Hematopoietic multipotent progenitor cell treated with erythropoietin and hydrocortisone succinate and interleukin-3 and kit ligand, for 4 days (in vitro differentiated cells): ENCODE measurements around the gene CUTA.
A peak's percentile ranks its signal among the peaks of the same experiment; 100 is the strongest.

ENCODE experiments used
- DNase-seq: peaks from one replicate; pipeline ENCODE4 v3.0.0-alpha.2; 2015

Gene CUTA

GRCh38 chr6:33420491-33421343 is 2.8 kb upstream of the CUTA start:
- peak; percentile 71 for DNase-seq

GRCh38 chr6:33419580-33420490 is 1.9 kb upstream of the CUTA start, which contains the start of gene SYNGAP1:
Gene SYNGAP1 (plus strand): TSS chr6:33420065. CDS start chr6:33420265, 200 bp downstream.
- peak; percentile 77 for DNase-seq

- no peak for DNase-seq
Measured at GRCh38 chr6:33418690-33419291, 884 bp upstream of the CUTA start.

- DNase-seq: no peak
Measured at GRCh38 chr6:33417128-33417902, 592 bp downstream of the CUTA start.

GRCh38 chr6:33416386-33417127 is 1.4 kb downstream of the CUTA start:
- DNase-seq: no peak

GRCh38 chr6:33415831-33416230 is 2.1 kb downstream of the CUTA start:
- no peak for DNase-seq

GRCh38 chr6:33414592-33415271 is 3.2 kb downstream of the CUTA start:
- DNase-seq: peak; percentile 69

- DNase-seq: no peak
Measured at GRCh38 chr6:33413241-33414120, 4.4 kb downstream of the CUTA start.

GRCh38 chr6:33412140-33413009 is 5.5 kb downstream of the CUTA start:
- no peak for DNase-seq

- DNase-seq: no peak
Measured at GRCh38 chr6:33411632-33412005, 6.3 kb downstream of the CUTA start.

- DNase-seq: peak; percentile 91
Measured at GRCh38 chr6:33410711-33411631, 6.9 kb downstream of the CUTA start, which contains the start of gene PHF1. Gene PHF1 (plus strand): TSS chr6:33411014. CDS start chr6:33412264, 1,250 bp downstream.

- DNase-seq: peak; percentile 99
Measured at GRCh38 chr6:33410050-33410710, 7.7 kb downstream of the CUTA start.

GRCh38 chr6:33407132-33407718 is 10.7 kb downstream of the CUTA start:
- DNase-seq: peak; percentile 78

GRCh38 chr6:33406126-33406525 is 11.8 kb downstream of the CUTA start:
- DNase-seq: no peak

GRCh38 chr6:33405386-33405940 is 12.4 kb downstream of the CUTA start:
- no peak for DNase-seq

- no peak for DNase-seq
Measured at GRCh38 chr6:33404884-33405283, 13.0 kb downstream of the CUTA start.
